Neutrophil (primary cell): ENCODE results near the gene EP400.

ENCODE experiments used
- H3K27ac ChIP-seq: fragments of 200-600 bp; sonication (generic); 2 replicates; pipeline ENCODE4 v1.5.1; 2016; ENCODE audit warnings: mild to moderate bottlenecking, moderate library complexity
- H3K27me3 ChIP-seq: fragments of 200-600 bp; sonication (generic); 2 replicates; pipeline ENCODE4 v1.6.0; 2016; ENCODE audit warnings: mild to moderate bottlenecking
- H3K36me3 ChIP-seq: fragments of 200-600 bp; sonication (generic); 2 replicates; pipeline ENCODE4 v1.5.1; 2017
- H3K4me1 ChIP-seq, 2 experiments: fragments of 200-600 bp in 1 of 2; sonication (generic) in 1 of 2; 1 replicate in 1 of 2; 2 replicates in 1 of 2; pipeline versions ENCODE4 v1.5.1 to v1.6.1; 2013 to 2016; ENCODE audit warnings: low read depth in 1 of 2, low read length in 1 of 2, mild to moderate bottlenecking in 1 of 2, moderate library complexity in 1 of 2; ENCODE audit not compliant: control insufficient read depth in 1 of 2, insufficient read depth in 1 of 2
- H3K4me3 ChIP-seq, 2 experiments: fragments of 200-600 bp in 1 of 2; sonication (generic) in 1 of 2; 1 replicate in 1 of 2; 2 replicates in 1 of 2; pipeline ENCODE4 v1.5.1; 2013 to 2016; ENCODE audit warnings: low read depth in 1 of 2, low read length in 1 of 2, mild to moderate bottlenecking in 1 of 2, moderate library complexity in 1 of 2
- H3K9me3 ChIP-seq: fragments of 200-600 bp; sonication (generic); 2 replicates; pipeline ENCODE4 v1.5.1; 2016
- TF ChIP-seq, protein P1 (sequence below): fragments of 200-600 bp; sonication (generic); IDR thresholded peaks from 2 replicates; pipeline ENCODE4 v1.5.1; 2016; ENCODE audit warnings: antibody characterized with exemption

EP400 gene

DNA sequence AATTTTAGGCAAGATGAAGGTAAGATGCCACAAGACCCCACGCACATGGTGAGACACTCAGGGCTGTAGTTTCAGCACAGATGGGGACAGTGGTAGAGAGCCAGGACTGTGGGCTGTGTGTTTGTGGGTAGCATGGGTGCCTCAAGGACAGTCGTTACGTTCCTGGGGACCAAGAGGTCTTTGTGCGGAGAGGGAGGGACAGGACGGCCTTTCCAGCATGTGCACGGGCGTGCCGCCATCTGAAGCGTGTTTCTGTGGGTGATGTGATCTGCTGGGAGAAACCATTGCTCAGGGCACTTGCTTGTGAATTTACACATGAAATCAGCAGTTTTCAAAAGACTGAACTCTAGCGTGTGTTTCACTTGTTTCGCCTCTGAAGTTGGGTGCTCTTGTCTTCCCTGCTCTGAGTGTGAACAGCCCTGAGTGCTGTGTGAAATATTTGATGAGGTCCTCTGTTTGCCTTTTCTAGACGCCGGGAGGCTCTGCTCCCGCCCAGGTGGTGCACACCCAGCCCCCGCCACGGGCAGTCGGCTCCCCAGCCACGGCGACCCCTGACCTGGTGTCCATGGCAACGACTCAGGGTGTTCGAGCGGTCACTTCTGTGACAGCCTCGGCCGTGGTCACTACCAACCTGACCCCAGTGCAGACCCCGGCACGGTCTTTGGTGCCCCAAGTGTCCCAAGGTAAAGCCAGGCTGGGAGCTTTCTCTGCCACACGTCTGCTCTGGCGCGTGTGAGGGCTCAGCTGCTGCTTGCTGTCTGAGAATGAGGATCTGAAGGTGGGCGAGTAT is 112.1 kb downstream of the EP400 start:
- peaks cover 81% of the 10 kb centered on the region for H3K36me3 ChIP-seq
- H3K4me3 ChIP-seq: no peak overlapping the region
- H3K27me3 ChIP-seq: no peaks in the 10 kb centered on the region
- TF ChIP-seq, protein P1, sequence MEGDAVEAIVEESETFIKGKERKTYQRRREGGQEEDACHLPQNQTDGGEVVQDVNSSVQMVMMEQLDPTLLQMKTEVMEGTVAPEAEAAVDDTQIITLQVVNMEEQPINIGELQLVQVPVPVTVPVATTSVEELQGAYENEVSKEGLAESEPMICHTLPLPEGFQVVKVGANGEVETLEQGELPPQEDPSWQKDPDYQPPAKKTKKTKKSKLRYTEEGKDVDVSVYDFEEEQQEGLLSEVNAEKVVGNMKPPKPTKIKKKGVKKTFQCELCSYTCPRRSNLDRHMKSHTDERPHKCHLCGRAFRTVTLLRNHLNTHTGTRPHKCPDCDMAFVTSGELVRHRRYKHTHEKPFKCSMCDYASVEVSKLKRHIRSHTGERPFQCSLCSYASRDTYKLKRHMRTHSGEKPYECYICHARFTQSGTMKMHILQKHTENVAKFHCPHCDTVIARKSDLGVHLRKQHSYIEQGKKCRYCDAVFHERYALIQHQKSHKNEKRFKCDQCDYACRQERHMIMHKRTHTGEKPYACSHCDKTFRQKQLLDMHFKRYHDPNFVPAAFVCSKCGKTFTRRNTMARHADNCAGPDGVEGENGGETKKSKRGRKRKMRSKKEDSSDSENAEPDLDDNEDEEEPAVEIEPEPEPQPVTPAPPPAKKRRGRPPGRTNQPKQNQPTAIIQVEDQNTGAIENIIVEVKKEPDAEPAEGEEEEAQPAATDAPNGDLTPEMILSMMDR: no peak
- peaks cover 5 to 6% of the 10 kb centered on the region in 2 experiments for H3K4me1 ChIP-seq
- H3K9me3 ChIP-seq: no peaks in the 10 kb centered on the region
- no peak overlapping the region for H3K27ac ChIP-seq

DNA sequence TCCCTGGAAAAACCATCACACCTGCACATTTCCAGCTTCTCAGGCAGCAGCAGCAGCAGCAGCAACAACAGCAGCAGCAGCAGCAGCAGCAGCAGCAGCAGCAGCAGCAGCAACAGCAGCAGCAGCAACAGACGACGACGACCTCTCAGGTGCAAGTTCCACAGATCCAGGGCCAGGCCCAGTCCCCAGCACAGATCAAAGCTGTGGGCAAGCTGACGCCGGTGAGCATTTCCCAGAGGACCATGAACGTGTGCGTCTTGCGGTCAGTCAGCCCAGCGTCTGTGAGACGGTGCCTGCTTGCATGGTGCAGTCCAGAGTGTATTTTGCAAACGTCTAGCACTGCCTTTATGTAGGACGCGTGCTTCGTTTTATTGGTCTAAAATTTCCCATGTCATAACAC is 112.7 kb downstream of the EP400 start:
- Histone ChIP-seq H3K27ac (no peak overlapping the region), H3K9me3 (no peaks in the 10 kb centered on the region), H3K4me3 (no peak overlapping the region), H3K4me1 (peaks cover 5 to 6% of the 10 kb centered on the region in 2 experiments), H3K27me3 (no peaks in the 10 kb centered on the region), H3K36me3 (peaks cover 81% of the 10 kb centered on the region)
- TF ChIP-seq, protein P1: no peak

DNA sequence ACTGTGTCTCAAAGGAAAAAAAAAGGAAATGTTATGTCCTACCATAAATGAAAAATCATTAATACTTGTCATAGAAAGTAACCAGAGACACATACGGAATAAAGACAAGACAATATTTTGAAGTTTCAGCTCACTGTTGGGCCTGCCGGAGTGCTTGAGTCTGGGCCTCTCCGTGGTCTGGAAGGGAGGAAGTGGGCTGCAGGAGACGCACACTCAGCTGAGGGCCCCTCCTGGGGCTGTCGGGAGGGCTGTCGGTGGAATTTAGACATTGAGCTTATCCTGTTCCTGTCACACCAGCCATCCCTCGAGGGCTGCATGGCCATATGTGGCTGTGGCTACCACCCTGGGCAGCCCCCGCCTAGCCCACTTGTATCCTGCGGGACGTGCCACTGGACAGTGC is 113.7 kb downstream of the EP400 start:
- Histone ChIP-seq H3K4me1 (peaks cover 5 to 6% of the 10 kb centered on the region in 2 experiments), H3K27me3 (no peaks in the 10 kb centered on the region), H3K4me3 (no peak overlapping the region), H3K27ac (no peak overlapping the region), H3K36me3 (peaks cover 83% of the 10 kb centered on the region), H3K9me3 (no peaks in the 10 kb centered on the region)
- TF ChIP-seq, protein P1: no peak

DNA sequence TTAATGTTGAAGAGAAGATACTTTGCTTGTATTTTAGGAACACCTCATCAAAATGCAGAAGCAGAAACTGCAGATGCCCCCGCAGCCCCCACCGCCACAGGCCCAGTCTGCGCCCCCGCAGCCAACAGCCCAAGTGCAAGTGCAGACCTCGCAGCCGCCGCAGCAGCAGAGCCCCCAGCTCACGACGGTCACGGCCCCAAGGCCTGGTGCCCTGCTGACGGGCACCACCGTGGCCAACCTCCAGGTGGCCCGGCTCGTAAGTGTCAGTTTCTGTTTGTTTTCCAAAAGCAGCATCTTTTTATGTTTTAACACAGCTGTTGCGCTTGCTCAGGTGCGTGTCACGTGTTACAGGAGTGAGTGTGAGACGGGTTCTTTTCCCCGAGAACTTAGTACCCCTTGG is 114.9 kb downstream of the EP400 start:
- no peak overlapping the region for H3K4me3 ChIP-seq
- H3K36me3 ChIP-seq: peaks cover 83% of the 10 kb centered on the region
- TF ChIP-seq, protein P1: no peak
- no peaks in the 10 kb centered on the region for H3K27me3 ChIP-seq
- peaks cover 5 to 6% of the 10 kb centered on the region in 2 experiments for H3K4me1 ChIP-seq
- H3K9me3 ChIP-seq: no peaks in the 10 kb centered on the region
- no peak overlapping the region for H3K27ac ChIP-seq

DNA sequence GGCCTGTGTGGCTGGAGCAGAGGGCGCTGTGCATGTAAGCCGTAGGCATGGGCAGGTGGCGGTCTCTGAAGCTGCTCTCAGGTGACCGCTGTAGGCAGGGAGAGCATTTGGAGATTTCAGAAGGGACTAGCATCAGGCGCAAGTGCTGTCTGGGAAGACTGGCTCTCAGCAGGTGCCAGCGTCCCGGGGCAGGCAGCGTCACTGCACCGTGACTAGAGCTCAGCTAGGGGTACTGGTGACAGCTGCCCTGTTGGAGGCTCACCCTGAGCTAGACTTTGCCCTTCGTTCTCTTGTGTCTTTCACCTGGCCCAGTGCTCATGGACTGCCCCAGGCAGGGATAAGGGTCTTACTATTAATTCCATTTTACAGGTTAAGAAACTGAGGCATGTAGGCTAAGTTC is 115.5 kb downstream of the EP400 start:
- Histone ChIP-seq H3K4me1 (peaks cover 5 to 6% of the 10 kb centered on the region in 2 experiments), H3K36me3 (peaks cover 89% of the 10 kb centered on the region), H3K9me3 (no peaks in the 10 kb centered on the region), H3K27me3 (no peaks in the 10 kb centered on the region), H3K4me3 (no peak overlapping the region), H3K27ac (no peak overlapping the region)
- TF ChIP-seq, protein P1: no peak
